Effector CD4-positive, alpha-beta T cell (primary cell): ENCODE results near the gene RAD17.
"Not testable (repeated sequence)": the region's sequence is repeated elsewhere in the genome, so short reads cannot be mapped to it uniquely, and the experiment has no call there.

Source experiments
- DNase-seq: peaks from one replicate; pipeline ENCODE4 v3.0.0-alpha.2; 2020
- total RNA-seq: gene quantifications from one replicate; lab custom pipeline; 2026; lab: John Stamatoyannopoulos, UW

RAD17 gene
- total RNA-seq = 51.6 reads per million, percentile 69 among the genes with 10 or more reads in this experiment

GRCh38 chr5:69369340-69370121 lies at the start of gene RAD17, which contains the start of the genes AK6 and TAF9:
RAD17 (plus strand) TSS chr5:69369818; CDS start chr5:69372209, 2,391 bp downstream.
AK6 (minus strand) TSS chr5:69369520; CDS start chr5:69369490, 30 bp downstream.
TAF9 (minus strand) TSS chr5:69369520; CDS start chr5:69365737, 3,783 bp downstream.
- DNase-seq = peak; percentile 88

DNA sequence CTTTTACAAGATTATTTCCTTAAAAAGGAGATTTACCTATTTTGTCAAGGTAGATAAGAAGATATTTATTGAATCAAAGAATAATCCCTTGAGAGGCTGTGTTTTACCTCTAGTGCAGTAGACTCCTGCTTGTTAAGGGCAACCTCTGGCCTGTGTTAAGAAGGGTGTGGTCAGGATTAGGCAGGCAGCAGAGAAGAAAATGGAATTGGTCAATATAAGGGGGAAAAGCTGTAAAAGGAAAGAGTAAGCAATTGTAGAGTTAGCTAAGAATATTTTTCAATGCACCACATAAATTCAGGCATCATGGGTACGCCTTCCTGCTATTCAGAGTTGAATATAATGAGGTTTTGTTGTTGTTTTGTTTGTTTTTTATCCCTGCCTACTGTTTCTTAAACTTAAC lies 43.3 kb upstream of the RAD17 start:
- no peak for DNase-seq

DNA sequence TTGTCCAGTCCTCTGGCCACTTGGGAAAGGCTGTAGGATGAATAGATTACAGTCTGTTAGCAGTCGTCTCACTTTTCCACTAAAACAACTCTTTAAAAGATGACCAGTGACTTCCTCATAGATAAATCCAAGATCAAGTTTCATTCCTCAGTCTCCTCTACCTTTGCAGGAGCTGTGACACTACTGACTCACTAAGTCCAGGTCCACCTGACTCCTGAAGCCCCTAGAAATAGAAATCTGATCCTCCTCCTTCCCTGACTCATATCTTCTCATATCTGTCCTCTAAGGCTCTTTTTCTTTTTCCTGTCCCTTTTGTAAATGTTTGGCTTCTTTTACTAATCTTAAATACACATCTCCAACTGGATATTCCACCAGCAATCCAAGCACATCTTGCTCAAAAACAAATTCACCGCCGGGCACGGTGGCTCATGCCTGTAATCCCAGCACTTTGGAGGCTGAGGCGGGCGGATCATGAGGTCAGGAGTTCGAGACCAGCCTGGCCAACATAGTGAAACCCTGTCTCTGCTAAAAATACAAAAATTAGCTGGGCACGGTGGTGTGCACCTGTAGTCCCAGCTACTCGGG lies 39.6 kb upstream of the RAD17 start:
- no peak for DNase-seq

- DNase-seq = no peak
Observed at GRCh38 chr5:69331528-69332445, 37.8 kb upstream of the RAD17 start.

DNA sequence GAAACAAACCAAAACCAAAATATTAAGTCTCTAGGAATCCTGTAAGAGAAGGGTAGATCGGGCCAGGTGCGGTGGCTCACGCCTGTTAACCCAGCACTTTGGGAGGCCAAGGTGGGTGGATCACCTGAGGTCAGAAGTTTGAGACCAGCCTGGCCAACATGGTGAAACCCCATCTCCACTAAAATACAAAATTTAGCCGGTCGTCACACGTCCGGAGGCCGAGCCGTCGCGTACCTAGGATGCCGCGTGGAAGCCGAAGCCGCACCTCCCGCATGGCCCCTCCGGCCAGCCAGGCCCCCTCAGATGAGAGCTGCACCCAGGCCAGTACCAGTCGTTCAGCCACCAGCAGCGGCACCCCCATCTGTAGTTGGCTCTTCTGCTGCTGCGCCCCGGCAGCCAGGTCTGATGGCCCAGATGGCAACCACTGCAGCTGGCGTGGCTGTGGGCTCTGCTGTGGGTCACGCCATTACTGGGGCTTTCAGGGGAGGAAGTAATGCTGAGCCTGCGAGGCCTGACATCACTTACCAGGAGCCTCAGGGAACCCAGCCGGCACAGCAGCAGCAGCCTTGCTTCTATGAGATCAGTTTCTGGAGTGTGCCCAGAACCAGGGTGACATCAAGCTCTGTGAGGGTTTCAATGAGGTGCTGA lies 35.8 kb upstream of the RAD17 start:
- DNase-seq = not testable (repeated sequence)

- peak; percentile 57 for DNase-seq
Observed at GRCh38 chr5:69334793-69335268, 34.8 kb upstream of the RAD17 start.

- no peak for DNase-seq
Observed at GRCh38 chr5:69335341-69335935, 34.2 kb upstream of the RAD17 start.

GRCh38 chr5:69341520-69342161 lies 28.0 kb upstream of the RAD17 start:
- DNase-seq = no peak

- DNase-seq = no peak
Observed at GRCh38 chr5:69343083-69343482, 26.5 kb upstream of the RAD17 start.

DNA sequence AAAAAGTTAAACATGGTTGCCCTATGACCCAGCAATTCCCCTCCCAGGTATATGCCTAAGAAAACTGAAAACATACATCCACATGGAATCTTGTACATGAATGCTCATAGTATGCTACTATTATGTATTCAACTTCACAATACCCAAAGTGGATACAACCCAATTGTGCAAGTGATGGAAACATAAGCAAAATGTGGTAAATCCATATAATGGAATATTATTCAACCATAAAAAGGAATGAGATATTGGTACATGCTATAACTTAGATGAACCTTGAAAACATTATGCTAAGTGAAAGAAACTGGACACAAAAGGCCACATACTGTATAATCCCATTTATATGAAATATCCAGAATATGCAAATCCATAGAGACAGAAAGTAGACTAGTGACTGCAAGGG lies 19.0 kb upstream of the RAD17 start:
- no peak for DNase-seq

- DNase-seq = no peak
Observed at GRCh38 chr5:69359699-69360098, 9.9 kb upstream of the RAD17 start.

DNA sequence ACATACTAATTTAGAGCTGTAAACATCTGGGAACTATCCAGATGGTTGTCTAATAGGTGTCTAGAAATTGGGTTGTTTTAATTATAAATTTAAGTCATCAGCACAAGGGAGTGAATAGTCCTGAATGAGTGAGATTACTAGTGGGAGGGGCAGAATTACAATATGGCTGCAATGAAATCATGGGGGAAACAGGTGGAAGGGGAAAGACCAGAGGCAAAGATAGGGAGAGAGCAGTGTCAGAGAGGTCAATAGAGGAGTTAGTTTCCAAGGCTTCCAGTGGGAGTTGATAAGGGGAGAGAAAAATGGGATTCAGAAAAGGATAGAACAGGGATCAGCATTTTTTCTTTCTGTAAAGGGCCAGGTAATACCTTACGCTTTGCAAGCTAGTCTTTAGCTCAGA lies 9.2 kb upstream of the RAD17 start:
- no peak for DNase-seq

DNA sequence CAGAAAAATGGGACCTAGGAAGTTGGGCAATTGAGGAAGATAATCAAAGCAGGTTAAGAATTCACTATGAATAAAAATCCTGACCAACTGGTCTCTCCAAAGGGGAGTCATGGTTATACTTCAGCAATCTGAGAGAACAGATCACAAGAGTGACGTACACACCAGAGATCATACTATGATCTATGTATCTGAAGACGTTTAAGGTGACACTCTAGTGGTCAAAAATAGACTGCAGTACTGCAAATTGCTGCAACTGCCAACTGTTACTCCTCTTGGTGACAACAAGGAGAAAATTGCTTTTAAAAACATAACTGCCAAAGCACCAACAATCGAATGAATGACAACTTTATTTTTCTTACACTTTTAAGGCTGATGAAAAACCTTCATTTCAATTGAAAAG lies 5.2 kb upstream of the RAD17 start:
- no peak for DNase-seq

- DNase-seq = no peak
Observed at GRCh38 chr5:69364850-69365249, 4.8 kb upstream of the RAD17 start.

DNA sequence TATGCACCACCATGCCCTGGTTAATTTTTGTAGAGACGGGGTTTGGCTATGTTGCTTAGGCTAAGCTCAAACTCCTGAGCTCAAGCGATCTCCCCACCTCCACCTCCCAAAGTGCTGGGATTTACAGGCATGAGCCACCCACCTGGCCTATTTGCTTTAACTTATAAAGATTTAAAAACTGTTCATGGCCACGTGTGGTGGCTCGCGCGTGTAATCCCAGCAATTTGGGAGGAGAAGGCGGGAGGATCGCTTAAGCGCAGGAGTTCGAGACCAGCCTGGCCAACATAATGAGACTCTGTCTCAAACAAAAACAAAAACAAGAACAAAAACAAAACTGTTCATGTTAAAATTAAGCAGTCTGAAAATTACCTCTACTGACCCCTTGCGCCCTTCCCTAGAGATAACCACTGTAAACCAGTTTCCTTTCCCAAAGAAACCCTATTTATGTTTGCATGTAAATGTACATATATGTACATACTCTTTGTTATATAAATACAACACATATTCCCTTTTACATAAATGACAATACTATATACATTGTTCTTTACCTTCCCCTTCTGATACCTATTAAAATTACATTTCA lies 1.8 kb upstream of the RAD17 start:
- DNase-seq = no peak

DNA sequence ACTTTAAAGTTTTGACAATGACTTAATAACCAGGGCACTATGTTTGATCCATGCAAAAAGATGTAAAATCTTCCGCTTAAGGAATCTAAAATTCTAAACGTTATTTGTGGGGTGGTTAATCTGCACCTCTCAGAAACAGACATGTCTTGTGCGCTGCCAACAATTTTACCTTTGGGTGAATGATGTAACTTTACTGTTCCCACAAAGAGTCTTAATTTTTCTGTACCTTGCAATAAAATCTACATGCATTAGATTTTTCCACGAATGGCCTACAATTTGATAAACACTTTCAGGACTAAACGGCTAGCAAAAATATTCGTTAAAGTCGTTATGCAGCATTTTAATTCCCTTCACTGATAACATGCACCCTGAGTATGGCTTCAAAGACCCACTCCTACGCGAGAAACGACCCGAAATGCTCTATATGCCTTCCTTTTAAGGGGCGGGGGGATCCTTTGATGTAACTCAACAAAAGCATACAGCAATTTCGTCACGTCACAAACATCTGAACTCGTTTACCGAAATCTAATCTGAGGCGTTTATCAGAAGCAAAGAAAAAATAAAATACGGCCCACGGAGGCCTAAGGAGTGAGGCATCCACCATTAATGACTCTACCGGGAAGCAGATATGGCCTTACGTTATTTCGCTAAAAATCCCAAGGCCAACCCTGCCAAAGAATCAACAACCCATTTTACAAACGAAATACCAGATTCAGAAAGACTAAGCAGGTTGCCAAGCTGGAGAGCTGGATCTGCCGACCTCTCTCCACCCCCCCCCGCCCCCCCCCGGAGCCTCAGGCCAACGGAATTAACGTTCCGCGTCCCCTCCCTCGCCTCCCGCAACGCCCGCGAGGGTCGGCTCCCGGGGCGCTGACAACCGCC lies 919 bp upstream of the RAD17 start:
- peak; percentile 13 for DNase-seq

GRCh38 chr5:69370335-69370734 lies 717 bp downstream of the RAD17 start:
- not testable (repeated sequence) for DNase-seq

DNA sequence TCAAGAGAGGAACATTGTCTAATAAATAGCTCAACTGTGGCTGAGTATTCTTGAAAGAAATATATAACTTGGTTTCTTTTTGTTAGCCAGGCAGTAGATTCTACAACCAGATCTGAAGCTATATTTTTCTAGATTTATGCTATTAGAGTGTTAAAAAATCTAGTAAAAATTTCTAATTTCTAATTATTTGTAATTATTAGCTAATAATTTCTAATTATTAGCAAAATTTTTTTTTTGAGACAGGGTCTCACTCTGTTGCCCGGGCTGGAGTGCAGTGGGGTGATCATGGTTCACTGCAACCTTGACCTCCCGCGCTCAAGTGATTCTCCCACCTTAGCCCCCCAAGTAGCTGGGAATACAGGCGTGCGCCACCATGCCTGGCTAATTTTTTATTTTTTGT lies 2.8 kb downstream of the RAD17 start:
- DNase-seq = no peak

DNA sequence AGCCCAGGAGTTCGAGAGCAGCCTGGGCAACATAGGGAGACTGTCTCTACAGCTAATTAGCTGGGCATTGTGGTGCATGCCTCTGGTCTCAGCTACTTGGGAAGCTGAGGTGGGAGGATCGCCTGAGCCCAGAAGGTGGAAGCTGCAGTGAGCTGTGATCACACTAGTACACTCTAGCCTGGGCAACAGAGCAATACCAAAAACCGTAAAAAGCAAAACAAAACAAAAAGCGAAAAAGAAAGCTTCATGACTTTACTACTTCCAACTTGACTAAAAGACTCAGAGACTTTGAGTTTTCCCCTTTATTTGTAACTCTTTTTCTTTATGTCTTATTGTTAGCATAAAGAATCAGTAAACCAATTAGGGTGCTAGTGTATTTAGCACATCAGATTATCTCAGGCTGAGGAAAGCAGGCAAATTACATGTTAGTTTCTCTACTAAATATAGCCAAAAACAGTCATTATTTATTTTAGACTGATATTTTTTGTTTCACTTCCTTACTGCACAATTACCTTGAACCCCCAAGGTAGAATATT lies 5.4 kb downstream of the RAD17 start:
- DNase-seq = no peak

DNA sequence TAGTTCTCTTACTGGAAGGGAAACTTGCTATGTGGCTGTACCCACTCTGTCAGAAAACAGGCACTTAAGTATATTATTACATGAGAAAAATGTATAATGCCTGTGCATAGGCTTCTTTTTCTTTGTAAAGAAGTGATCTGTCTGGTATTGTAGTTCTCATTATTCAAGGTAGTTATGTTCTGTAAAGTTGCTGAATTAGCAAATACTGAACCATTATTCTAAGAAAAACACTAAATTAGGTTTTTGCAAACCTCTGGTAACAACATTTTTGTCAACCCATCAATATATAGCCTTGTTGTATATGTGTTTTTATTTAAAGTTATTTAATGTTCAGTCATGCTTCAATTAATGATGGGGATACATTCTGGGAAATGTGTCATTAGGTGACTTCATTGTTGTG lies 8.8 kb downstream of the RAD17 start:
- DNase-seq = no peak
